Subcutaneous adipose tissue (tissue), 4 donors: ENCODE results near the gene SERPINA5. TPM values are rescaled to one million over a fixed set of nuclear protein-coding genes. Genes with fewer than 3 reads are reported as not detected.

Experiments
- CTCF ChIP-seq: fragments of 450-650 bp; IDR thresholded peaks from one replicate; pipeline ENCODE4 v1.5.1; 2016; ENCODE audit warnings: low read depth, mild to moderate bottlenecking, control low read depth, antibody characterized with exemption, moderate library complexity
- total RNA-seq, 4 donors: library from RNA; depleted of rRNA; stranded (reverse); fragments of >200 nt; gene quantifications; one replicate each; pipeline ENCODE4 v1.1.0, GENCODE V29; 2016

SERPINA5 gene
- total RNA-seq, 4 donors from 2014 or later: 2.0 to 5.5 (median 3.2) TPM

DNA sequence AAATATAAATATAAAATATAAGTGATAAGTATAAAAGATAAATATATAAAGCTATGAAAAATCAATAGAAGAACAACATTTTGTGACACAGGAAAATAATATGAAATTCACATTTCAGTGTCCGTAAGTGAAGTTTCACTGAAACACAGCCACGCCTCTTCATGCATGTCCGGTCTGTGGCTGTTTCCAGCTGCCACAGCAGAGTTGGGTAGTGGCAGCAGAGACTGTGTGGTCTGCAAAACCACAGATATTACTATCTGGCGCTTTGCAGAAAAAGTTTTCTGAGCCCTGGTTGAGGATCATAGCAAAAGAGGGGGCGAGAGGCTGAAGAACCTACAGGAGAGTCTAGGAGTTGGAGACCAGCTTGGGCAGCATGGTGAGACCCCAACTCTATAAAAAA is 19.2 kb upstream of the SERPINA5 start:
- TF ChIP-seq CTCF: no peak

DNA sequence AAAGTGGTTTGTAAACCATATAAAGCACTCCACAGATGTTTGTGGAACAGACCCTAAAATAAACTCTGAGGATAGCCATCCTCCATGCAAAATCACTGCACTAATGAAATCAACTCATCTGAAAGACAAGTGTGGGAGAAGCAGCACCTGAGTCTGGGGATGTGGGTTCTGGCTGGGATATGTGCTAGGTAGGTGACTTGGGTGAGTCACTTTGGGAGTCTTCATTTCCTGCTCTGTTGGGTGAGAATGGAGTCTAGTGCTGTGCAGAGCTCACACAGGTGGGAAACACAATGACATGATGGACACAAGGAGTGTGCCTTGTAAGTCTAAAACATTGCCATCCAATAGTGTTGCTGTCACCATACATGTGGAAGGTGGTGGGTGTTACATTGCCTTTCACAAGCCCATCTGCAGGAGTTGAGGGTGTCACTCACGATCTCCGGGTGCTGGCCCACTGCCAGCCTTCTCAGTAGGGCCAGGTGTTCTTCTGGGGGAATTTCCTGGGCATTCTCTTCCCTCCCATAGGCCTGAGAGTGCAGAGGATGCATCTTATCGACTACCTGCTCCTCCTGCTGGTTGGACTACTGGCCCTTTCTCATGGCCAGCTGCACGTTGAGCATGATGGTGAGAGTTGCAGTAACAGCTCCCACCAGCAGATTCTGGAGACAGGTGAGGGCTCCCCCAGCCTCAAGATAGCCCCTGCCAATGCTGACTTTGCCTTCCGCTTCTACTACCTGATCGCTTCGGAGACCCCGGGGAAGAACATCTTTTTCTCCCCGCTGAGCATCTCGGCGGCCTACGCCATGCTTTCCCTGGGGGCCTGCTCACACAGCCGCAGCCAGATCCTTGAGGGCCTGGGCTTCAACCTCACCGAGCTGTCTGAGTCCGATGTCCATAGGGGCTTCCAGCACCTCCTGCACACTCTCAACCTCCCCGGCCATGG is 18.0 kb upstream of the SERPINA5 start:
- no peak for TF ChIP-seq CTCF

DNA sequence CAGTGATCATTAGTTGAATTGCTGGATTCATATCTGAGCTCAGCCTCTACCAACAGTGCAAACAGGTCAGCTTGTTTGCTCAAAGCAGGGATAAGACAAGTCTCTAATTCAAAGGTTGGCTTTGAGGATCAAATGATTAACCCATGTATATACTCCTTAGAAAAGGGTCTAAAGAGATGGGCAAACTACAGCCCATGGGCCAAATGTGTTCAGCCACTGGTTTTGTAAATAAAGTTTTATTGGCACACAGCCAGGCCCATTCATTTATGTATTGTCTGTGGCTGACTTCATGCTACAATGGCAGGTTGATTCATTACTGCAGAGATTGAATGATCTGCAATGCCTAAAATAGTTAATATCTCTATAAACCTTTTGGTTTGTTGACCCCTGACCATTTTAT is 16.8 kb upstream of the SERPINA5 start:
- no peak for TF ChIP-seq CTCF

GRCh38 chr14:94568186-94568585 is 13.0 kb upstream of the SERPINA5 start:
- TF ChIP-seq CTCF: no peak

- TF ChIP-seq CTCF: no peak
Measured at GRCh38 chr14:94569381-94570001, 11.7 kb upstream of the SERPINA5 start.

DNA sequence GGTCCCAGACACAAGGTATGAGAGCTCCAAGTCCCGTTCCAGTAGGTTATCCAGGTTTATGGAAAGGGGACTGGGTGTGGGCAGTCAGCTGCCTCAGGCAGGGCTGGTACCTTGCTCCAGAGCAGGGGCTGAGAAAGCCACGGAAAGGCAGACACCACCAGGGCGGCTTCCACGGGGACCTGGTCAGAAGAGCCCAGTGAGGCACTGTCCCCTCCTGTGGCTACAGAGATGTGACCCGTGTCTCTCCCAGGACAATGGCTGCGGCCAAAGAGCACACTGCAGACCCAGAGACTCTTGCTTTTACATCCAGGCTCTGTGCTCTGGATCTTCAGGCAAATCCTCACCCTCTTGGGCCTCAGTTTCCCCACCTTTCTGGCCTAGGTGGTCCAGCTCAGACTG is 11.2 kb upstream of the SERPINA5 start:
- no peak for TF ChIP-seq CTCF

DNA sequence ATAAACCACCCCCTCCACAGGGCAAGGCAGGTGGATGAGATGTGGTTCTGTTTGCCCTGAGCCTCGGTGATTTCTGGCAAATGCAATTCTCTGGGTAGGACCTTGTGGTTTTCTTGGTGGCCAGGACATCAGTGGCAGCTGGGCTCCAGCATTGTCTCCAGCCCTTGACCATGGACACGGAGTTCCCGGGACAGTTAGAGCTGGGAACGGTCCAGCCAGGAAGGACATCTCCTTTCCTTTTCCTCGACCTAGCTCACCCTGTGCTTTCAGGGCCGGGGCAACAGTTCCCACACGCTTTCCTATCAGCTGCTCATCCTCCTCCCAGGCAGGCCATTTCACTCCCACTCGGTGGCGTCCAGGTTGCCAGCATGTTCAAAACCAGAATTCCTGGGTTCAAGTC is 10.8 kb upstream of the SERPINA5 start:
- no peak for TF ChIP-seq CTCF
